Ishikawa (cell line): ENCODE data around the gene CALD1.

ENCODE experiments used
- EP300 ChIP-seq: IDR thresholded peaks from 2 replicates; pipeline ENCODE4 v1.6.1; 2012; ENCODE audit warnings: borderline replicate concordance
- FOXM1 ChIP-seq: IDR thresholded peaks from 2 replicates; pipeline ENCODE4 v1.6.1; 2012; ENCODE audit warnings: low read depth, borderline replicate concordance
- NFIC ChIP-seq: IDR thresholded peaks from 2 replicates; pipeline ENCODE4 v1.6.1; 2012
- RAD21 ChIP-seq: IDR thresholded peaks from 2 replicates; pipeline ENCODE4 v1.6.1; 2012; ENCODE audit warnings: low read depth
- REST ChIP-seq: IDR thresholded peaks from 2 replicates; pipeline ENCODE4 v1.6.1; 2012; ENCODE audit warnings: low read depth, mild to moderate bottlenecking
- TEAD4 ChIP-seq: IDR thresholded peaks from 2 replicates; pipeline ENCODE4 v1.6.1; 2012
- USF1 ChIP-seq: IDR thresholded peaks from 2 replicates; pipeline ENCODE4 v1.6.1; 2012

- no peak for TF ChIP-seq USF1
- no peak for TF ChIP-seq TEAD4
- TF ChIP-seq EP300, result no peak
- TF ChIP-seq REST, result no peak
- TF ChIP-seq RAD21, result no peak
- TF ChIP-seq FOXM1, result no peak
- no peak for TF ChIP-seq NFIC
These were observed 50.0 kb downstream of the CALD1 start for GRCh38 chr7:134829380-134829986.
